HepG2 (cell line): ENCODE results near the gene TCP11L1. TPM values are rescaled to one million over a fixed set of nuclear protein-coding genes. Genes with fewer than 3 reads are reported as not detected.
A peak's percentile ranks its signal among the peaks of the same experiment; 100 is the strongest.

ENCODE experiments used
- AHR ChIP-seq: IDR thresholded peaks from 2 replicates; pipeline ENCODE4 v1.6.1; 2018; ENCODE audit warnings: missing genetic modification reagents, missing compliant biosample characterization
- GATAD1 ChIP-seq: IDR thresholded peaks from 2 replicates; pipeline ENCODE4 v1.6.1; 2016; ENCODE audit warnings: missing genetic modification reagents, missing compliant biosample characterization
- GATAD2A ChIP-seq: IDR thresholded peaks from 2 replicates; pipeline ENCODE4 v1.6.1; 2016
- GPN1 ChIP-seq: sonication (generic); formaldehyde crosslinking; IDR thresholded peaks from 2 replicates; pipeline ENCODE4 v1.5.1; 2020; ENCODE audit warnings: missing genetic modification reagents, borderline replicate concordance
- KDM1A ChIP-seq: IDR thresholded peaks from 2 replicates; pipeline ENCODE4 v1.6.1; 2016; ENCODE audit warnings: missing compliant biosample characterization
- MAFF ChIP-seq: IDR thresholded peaks from 2 replicates; pipeline ENCODE4 v1.6.1; 2011; ENCODE audit warnings: low read depth, low read length, improper control_type of control experiment
- NR2F6 ChIP-seq, 2 experiments: IDR thresholded peaks; 2 replicates each; pipeline ENCODE4 v1.6.1; 2016; ENCODE audit warnings: antibody characterized with exemption in 1 of 2, mild to moderate bottlenecking in 1 of 2
- SMAD9 ChIP-seq: sonication (generic); formaldehyde crosslinking; IDR thresholded peaks from 2 replicates; pipeline ENCODE4 v1.5.1; 2020; ENCODE audit warnings: mild to moderate bottlenecking, missing genetic modification reagents
- SMARCC2 ChIP-seq: fragments of 450-650 bp; IDR thresholded peaks from 2 replicates; pipeline ENCODE4 v1.6.1; 2017; ENCODE audit warnings: antibody characterized with exemption, mild to moderate bottlenecking
- SRSF1 ChIP-seq: fragments of 200-400 bp; formaldehyde crosslinking; optimal IDR thresholded peaks from 2 replicates; pipeline ENCODE3; 2017; ENCODE audit warnings: mild to moderate bottlenecking, low read depth, low read length, moderate library complexity
- THAP11 ChIP-seq: IDR thresholded peaks from 2 replicates; pipeline ENCODE4 v1.6.1; 2016; ENCODE audit warnings: missing biosample characterization, missing genetic modification reagents
- ZNF629 ChIP-seq: sonication (generic); formaldehyde crosslinking; conservative IDR thresholded peaks from 2 replicates; pipeline ENCODE4 v1.5.0; 2020; ENCODE audit warnings: missing genetic modification reagents
- ZNF747 ChIP-seq: sonication (generic); formaldehyde crosslinking; IDR thresholded peaks from 2 replicates; pipeline ENCODE4 v1.8.1; 2023; ENCODE audit warnings: missing genetic modification reagents, mild to moderate bottlenecking, borderline replicate concordance
- ZNF841 ChIP-seq: sonication (generic); formaldehyde crosslinking; IDR thresholded peaks from 2 replicates; pipeline ENCODE4 v1.8.1; 2023; ENCODE audit warnings: missing genetic modification reagents, borderline replicate concordance
- polyA plus RNA-seq, 8 experiments: library from polyadenylated mRNA; depleted of rRNA in 3 of 8; stranded (reverse) in 7 of 8; unstranded in 1 of 8; fragments of >200 nt; fragmentation: Illumina TruSeq in 4 of 8; extraction: Trizol in 4 of 8; gene quantifications; 2 replicates each; pipeline versions ENCODE4 v1.2.1 to v1.2.3, GENCODE V29; 2011 to 2016; ENCODE audit warnings: low read depth in 4 of 8, missing spikeins in 1 of 8, mixed read lengths in 1 of 8; ENCODE audit not compliant: insufficient read depth in 1 of 8
- total RNA-seq, 5 experiments: library from RNA; depleted of rRNA; stranded (reverse); fragments of >200 nt; fragmentation: Illumina TruSeq; extraction: Trizol; gene quantifications; 2 replicates each; pipeline ENCODE4 v1.2.3, GENCODE V29; 2016; ENCODE audit warnings: low read depth in 1 of 5
- TF ChIP-seq, protein P1 (sequence below): sonication (generic); formaldehyde crosslinking; IDR thresholded peaks from 2 replicates; pipeline ENCODE4 v1.5.0; 2020; ENCODE audit warnings: missing genetic modification reagents, mild to moderate bottlenecking, borderline replicate concordance
- TF ChIP-seq, protein P2 (sequence below): sonication (generic); formaldehyde crosslinking; IDR thresholded peaks from 2 replicates; pipeline ENCODE4 v1.4.0; 2020; ENCODE audit warnings: mild to moderate bottlenecking, missing genetic modification reagents
- TF ChIP-seq, protein P3 (sequence below), 2 experiments: IDR thresholded peaks; 2 replicates each; pipeline ENCODE4 v1.6.1; 2011 to 2012; ENCODE audit warnings: low read length in 2 of 2, borderline replicate concordance in 1 of 2, low read depth in 1 of 2, mild to moderate bottlenecking in 1 of 2, moderate library complexity in 1 of 2
- TF ChIP-seq, protein P4 (sequence below): sonication (generic); formaldehyde crosslinking; IDR thresholded peaks from 2 replicates; pipeline ENCODE4 v1.5.1; 2020; ENCODE audit warnings: mild to moderate bottlenecking, missing genetic modification reagents, moderate library complexity
- TF ChIP-seq, protein P5 (sequence below): sonication (generic); formaldehyde crosslinking; IDR thresholded peaks from 2 replicates; pipeline ENCODE4 v1.4.0; 2020; ENCODE audit warnings: missing genetic modification reagents
- TF ChIP-seq, protein P6 (sequence below): sonication (generic); formaldehyde crosslinking; IDR thresholded peaks from 2 replicates; pipeline ENCODE4 v1.5.0; 2020; ENCODE audit warnings: missing genetic modification reagents

Gene TCP11L1
- total and polyA plus RNA-seq, 2 of the 13 experiments (the other 11 are each of a cell fraction or from before 2014, with no cell fraction given), result 7.9 to 10.1 TPM

DNA sequence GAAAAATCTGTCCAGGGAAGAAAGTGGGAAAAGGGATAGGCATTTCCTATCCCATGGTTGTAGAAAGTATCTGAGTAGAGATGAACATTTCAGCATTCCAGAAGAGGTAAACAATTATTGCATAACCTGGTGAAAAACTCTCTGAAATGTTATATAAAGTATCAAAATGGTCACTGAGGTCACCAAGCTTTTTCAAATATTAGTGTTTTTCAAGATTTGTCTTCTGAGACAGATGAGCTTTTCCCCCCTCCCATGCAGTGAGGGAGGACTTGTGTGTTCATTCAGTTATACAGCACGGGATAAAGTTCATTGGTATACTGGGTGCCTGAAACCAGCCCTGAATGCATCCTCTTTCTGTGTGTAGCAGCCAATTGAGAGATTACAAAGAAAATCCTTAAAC, 25.6 kb upstream of the TCP11L1 start (continued):
- TF ChIP-seq, protein P1, sequence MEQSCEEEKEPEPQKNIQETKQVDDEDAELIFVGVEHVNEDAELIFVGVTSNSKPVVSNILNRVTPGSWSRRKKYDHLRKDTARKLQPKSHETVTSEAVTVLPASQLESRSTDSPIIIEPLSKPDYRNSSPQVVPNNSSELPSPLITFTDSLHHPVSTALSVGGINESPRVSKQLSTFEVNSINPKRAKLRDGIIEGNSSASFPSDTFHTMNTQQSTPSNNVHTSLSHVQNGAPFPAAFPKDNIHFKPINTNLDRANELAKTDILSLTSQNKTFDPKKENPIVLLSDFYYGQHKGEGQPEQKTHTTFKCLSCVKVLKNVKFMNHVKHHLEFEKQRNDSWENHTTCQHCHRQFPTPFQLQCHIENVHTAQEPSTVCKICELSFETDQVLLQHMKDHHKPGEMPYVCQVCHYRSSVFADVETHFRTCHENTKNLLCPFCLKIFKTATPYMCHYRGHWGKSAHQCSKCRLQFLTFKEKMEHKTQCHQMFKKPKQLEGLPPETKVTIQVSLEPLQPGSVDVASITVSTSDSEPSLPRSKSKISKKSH (CRISPR knock-in tag), result no peak
- TF ChIP-seq ZNF629 (CRISPR knock-in tag) (no peak), AHR (CRISPR knock-in tag) (no peak), SRSF1 (no peak), ZNF841 (CRISPR knock-in tag) (no peak), THAP11 (CRISPR knock-in tag) (no peak), NR2F6 (IDR thresholded peaks at IDR 0.05) (no peak), NR2F6 (CRISPR knock-in tag; IDR thresholded peaks at IDR 0.05) (no peak), GPN1 (CRISPR knock-in tag) (no peak), GATAD1 (CRISPR knock-in tag) (no peak), ZNF747 (CRISPR knock-in tag) (no peak), SMARCC2 (no peak), MAFF (no peak), SMAD9 (no peak), KDM1A (CRISPR knock-in tag) (no peak), GATAD2A (CRISPR knock-in tag) (peak; percentile 27; the same call in 1 of the 2 replicates)
- TF ChIP-seq, protein P2, sequence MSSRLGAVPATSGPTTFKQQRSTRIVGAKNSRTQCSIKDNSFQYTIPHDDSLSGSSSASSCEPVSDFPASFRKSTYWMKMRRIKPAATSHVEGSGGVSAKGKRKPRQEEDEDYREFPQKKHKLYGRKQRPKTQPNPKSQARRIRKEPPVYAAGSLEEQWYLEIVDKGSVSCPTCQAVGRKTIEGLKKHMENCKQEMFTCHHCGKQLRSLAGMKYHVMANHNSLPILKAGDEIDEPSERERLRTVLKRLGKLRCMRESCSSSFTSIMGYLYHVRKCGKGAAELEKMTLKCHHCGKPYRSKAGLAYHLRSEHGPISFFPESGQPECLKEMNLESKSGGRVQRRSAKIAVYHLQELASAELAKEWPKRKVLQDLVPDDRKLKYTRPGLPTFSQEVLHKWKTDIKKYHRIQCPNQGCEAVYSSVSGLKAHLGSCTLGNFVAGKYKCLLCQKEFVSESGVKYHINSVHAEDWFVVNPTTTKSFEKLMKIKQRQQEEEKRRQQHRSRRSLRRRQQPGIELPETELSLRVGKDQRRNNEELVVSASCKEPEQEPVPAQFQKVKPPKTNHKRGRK (CRISPR knock-in tag), result no peak
- TF ChIP-seq, protein P3, sequence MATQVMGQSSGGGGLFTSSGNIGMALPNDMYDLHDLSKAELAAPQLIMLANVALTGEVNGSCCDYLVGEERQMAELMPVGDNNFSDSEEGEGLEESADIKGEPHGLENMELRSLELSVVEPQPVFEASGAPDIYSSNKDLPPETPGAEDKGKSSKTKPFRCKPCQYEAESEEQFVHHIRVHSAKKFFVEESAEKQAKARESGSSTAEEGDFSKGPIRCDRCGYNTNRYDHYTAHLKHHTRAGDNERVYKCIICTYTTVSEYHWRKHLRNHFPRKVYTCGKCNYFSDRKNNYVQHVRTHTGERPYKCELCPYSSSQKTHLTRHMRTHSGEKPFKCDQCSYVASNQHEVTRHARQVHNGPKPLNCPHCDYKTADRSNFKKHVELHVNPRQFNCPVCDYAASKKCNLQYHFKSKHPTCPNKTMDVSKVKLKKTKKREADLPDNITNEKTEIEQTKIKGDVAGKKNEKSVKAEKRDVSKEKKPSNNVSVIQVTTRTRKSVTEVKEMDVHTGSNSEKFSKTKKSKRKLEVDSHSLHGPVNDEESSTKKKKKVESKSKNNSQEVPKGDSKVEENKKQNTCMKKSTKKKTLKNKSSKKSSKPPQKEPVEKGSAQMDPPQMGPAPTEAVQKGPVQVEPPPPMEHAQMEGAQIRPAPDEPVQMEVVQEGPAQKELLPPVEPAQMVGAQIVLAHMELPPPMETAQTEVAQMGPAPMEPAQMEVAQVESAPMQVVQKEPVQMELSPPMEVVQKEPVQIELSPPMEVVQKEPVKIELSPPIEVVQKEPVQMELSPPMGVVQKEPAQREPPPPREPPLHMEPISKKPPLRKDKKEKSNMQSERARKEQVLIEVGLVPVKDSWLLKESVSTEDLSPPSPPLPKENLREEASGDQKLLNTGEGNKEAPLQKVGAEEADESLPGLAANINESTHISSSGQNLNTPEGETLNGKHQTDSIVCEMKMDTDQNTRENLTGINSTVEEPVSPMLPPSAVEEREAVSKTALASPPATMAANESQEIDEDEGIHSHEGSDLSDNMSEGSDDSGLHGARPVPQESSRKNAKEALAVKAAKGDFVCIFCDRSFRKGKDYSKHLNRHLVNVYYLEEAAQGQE (IDR thresholded peaks at IDR 0.05; ENCODE audit: borderline replicate concordance in 1 of 2, low read depth in 1 of 2, low read length in 2 of 2), result no peak
- TF ChIP-seq, protein P4, sequence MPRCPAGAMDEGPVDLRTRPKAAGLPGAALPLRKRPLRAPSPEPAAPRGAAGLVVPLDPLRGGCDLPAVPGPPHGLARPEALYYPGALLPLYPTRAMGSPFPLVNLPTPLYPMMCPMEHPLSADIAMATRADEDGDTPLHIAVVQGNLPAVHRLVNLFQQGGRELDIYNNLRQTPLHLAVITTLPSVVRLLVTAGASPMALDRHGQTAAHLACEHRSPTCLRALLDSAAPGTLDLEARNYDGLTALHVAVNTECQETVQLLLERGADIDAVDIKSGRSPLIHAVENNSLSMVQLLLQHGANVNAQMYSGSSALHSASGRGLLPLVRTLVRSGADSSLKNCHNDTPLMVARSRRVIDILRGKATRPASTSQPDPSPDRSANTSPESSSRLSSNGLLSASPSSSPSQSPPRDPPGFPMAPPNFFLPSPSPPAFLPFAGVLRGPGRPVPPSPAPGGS, result no peak
- TF ChIP-seq, protein P5, sequence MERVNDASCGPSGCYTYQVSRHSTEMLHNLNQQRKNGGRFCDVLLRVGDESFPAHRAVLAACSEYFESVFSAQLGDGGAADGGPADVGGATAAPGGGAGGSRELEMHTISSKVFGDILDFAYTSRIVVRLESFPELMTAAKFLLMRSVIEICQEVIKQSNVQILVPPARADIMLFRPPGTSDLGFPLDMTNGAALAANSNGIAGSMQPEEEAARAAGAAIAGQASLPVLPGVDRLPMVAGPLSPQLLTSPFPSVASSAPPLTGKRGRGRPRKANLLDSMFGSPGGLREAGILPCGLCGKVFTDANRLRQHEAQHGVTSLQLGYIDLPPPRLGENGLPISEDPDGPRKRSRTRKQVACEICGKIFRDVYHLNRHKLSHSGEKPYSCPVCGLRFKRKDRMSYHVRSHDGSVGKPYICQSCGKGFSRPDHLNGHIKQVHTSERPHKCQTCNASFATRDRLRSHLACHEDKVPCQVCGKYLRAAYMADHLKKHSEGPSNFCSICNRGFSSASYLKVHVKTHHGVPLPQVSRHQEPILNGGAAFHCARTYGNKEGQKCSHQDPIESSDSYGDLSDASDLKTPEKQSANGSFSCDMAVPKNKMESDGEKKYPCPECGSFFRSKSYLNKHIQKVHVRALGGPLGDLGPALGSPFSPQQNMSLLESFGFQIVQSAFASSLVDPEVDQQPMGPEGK (CRISPR knock-in tag), result 0 out of 2 replicates have a peak, but pooled peaks have one; percentile 15
- TF ChIP-seq, protein P6, sequence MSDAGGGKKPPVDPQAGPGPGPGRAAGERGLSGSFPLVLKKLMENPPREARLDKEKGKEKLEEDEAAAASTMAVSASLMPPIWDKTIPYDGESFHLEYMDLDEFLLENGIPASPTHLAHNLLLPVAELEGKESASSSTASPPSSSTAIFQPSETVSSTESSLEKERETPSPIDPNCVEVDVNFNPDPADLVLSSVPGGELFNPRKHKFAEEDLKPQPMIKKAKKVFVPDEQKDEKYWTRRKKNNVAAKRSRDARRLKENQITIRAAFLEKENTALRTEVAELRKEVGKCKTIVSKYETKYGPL (CRISPR knock-in tag), result 0 out of 2 replicates have a peak, but pooled peaks have one; percentile 50
